Breast epithelium (tissue), 3 donors: ENCODE results near the gene PKD1L1.

Experiments used
- POLR2A ChIP-seq: fragments of 450-650 bp; IDR thresholded peaks from one replicate; pipeline ENCODE4 v1.6.1; 2016; ENCODE audit warnings: antibody characterized with exemption, mild to moderate bottlenecking, moderate library complexity
- POLR2AphosphoS5 ChIP-seq, 3 donors: sonication (generic); formaldehyde crosslinking; IDR thresholded peaks; one replicate each; pipeline ENCODE4 v1.6.1; 2017; ENCODE audit warnings: antibody characterized with exemption in 3 of 3
- TF ChIP-seq, protein P1 (sequence below), 3 donors: fragments of 450-650 bp; IDR thresholded peaks; one replicate each; pipeline ENCODE4 v1.5.1; 2016 to 2017; ENCODE audit warnings: antibody characterized with exemption in 3 of 3, mild to moderate bottlenecking in 3 of 3, moderate library complexity in 3 of 3

DNA sequence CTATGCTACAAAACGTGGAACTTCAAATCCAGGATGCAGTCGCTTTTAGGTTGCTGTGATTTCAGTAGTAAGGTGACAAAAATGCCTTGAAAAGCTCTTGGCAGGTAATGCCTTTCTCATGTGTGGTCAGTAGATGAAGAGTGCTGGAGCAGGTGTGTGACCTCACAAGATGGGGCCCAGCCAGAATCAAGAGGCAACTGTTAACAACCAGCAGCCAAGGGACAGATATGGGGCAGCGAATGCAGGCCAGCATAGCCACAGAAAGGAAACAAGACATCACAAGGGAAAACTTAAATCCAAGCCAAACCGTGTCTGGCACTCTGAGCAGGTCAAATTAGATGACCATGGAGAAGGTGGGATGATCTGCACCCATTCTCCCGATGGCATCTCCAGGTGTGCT lies 18.9 kb upstream of the PKD1L1 start:
- TF ChIP-seq, protein P1, sequence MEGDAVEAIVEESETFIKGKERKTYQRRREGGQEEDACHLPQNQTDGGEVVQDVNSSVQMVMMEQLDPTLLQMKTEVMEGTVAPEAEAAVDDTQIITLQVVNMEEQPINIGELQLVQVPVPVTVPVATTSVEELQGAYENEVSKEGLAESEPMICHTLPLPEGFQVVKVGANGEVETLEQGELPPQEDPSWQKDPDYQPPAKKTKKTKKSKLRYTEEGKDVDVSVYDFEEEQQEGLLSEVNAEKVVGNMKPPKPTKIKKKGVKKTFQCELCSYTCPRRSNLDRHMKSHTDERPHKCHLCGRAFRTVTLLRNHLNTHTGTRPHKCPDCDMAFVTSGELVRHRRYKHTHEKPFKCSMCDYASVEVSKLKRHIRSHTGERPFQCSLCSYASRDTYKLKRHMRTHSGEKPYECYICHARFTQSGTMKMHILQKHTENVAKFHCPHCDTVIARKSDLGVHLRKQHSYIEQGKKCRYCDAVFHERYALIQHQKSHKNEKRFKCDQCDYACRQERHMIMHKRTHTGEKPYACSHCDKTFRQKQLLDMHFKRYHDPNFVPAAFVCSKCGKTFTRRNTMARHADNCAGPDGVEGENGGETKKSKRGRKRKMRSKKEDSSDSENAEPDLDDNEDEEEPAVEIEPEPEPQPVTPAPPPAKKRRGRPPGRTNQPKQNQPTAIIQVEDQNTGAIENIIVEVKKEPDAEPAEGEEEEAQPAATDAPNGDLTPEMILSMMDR (IDR thresholded peaks at IDR 0.05): no peak
- TF ChIP-seq POLR2A (no peak), POLR2AphosphoS5 (IDR thresholded peaks at IDR 0.05) (no peak)
